Stromal cell of bone marrow (primary cell): Measurements from ENCODE around the gene WNK4.

ENCODE experiments used
- DNase-seq: peaks from one replicate; pipeline ENCODE4 v3.0.0-alpha.2; 2012; ENCODE audit warnings: low read depth

The WNK4 gene

DNA sequence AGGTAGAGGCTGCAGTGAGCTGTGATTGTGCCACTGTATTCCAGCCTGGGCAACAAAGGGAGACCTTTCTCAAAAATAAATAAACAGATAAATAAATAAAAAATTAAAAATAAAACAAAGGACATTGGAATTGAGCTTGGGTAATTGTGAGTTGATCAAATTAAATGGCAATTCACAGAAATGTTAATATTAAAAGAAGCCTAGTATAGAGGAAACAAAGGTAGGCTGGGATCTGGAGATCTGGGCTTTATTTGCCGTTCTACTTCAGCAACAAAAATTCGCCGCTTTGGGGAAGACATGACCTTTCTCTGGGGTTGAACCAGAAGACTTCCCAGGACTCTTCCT lies 7.5 kb upstream of the WNK4 start:
- DNase-seq: no peak

DNA sequence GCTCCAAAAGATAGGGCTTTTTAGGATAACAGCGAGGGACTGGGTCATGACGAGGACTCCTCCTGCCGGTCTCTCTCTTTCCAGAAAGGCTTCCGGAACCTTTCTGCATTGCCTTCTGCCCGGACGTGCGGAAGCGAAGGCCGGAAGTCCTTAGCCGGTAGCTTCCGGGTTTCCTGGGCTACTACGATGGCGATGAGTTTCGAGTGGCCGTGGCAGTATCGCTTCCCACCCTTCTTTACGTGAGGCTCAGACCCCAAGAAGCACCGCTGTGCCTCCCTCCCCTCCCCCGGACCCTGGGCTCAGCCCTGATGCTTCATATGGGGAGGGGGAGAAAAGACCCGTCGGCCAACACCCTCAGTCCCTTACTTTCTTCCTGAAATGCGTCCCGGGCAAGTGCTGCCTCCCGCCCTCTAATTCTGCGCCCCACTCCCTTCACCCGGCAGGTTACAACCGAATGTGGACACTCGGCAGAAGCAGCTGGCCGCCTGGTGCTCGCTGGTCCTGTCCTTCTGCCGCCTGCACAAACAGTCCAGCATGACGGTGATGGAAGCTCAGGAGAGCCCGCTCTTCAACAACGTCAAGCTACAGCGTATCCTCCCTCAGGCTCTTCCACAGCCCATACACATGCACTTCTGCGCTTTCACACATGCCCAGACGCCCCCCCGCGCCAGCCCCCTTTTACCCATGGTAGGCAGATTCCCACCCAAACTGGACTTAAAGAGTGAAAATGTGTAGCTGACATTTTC lies 6.9 kb upstream of the WNK4 start, which contains the start of gene VPS25:
Gene VPS25, plus strand, starts transcription at position 160 of the 746 bp plus-strand sequence. Its CDS starts 27 bp downstream, at position 187.
- peak; percentile 83 for DNase-seq

- no peak for DNase-seq
Observed at GRCh38 chr17:42774066-42774745, 6.2 kb upstream of the WNK4 start.

- no peak for DNase-seq
Observed at GRCh38 chr17:42775534-42776098, 4.8 kb upstream of the WNK4 start.

DNA sequence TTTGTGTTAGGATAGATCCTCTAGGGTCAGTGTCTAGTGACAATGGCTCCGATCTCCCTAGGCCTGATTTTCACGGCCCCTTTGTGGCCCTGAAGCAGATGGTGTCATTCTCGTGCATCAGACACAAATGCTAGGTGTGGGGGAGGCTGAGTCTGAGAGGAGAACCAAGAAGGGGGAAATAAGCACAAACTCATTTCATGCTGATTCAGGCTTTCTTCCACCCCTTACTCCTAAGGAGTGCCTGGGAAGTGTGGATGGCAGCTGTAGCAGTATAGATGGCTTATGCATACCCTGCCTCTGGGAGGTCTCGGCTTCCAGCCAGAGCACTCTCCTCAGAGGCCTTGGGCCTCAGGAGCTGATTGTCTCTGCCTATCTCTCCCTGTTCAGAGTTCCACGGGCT lies 1.8 kb upstream of the WNK4 start:
- DNase-seq: no peak

DNA sequence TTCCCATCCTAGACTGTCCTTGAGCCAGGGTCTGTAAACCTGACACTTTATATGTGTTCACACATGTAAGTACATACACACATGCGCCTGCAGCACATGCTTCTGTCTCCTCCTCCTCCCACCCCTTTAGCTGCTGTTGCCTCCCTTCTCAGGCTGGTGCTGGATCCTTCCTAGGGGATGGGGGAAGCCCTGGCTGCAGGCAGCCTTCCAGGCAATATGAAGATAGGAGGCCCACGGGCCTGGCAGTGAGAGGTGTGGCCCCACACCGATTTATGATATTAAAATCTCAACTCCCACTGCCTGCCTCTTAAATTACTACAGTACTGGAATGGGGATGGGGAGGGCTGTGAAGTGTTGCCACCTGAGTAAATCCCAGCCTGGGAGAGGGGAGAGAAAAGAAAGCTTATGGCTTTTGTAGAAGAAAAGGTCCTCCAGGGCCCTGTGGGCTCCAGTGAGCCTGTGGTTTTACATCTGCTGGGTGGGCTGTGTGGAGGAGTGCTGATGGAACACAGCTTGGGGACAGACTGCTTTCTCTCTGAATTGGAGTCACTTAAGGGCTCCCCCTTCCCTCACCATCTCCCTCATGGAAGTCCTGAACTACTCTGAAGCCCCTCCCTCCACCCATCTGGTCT lies 990 bp upstream of the WNK4 start:
- DNase-seq: no peak

- no peak for DNase-seq
Observed at GRCh38 chr17:42780851-42781638, 635 bp downstream of the WNK4 start.

- DNase-seq: no peak
Observed at GRCh38 chr17:42781639-42782165, 1.3 kb downstream of the WNK4 start.

GRCh38 chr17:42782166-42783061 lies 2.0 kb downstream of the WNK4 start:
- DNase-seq: no peak

GRCh38 chr17:42783062-42783790 lies 2.8 kb downstream of the WNK4 start:
- no peak for DNase-seq

DNA sequence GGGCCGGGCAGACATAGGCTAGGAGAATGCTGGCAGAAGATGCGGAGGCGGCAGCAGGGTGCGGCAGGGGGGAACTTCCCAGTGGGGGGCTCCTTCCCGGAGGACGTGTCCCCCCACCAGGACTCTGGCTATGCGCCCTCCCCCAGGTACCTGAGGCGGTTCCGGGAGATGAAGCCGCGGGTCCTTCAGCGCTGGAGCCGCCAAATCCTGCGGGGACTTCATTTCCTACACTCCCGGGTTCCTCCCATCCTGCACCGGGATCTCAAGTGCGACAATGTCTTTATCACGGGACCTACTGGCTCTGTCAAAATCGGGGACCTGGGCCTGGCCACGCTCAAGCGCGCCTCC lies 3.4 kb downstream of the WNK4 start:
- no peak for DNase-seq

- DNase-seq: no peak
Observed at GRCh38 chr17:42784409-42784808, 4.0 kb downstream of the WNK4 start.

DNA sequence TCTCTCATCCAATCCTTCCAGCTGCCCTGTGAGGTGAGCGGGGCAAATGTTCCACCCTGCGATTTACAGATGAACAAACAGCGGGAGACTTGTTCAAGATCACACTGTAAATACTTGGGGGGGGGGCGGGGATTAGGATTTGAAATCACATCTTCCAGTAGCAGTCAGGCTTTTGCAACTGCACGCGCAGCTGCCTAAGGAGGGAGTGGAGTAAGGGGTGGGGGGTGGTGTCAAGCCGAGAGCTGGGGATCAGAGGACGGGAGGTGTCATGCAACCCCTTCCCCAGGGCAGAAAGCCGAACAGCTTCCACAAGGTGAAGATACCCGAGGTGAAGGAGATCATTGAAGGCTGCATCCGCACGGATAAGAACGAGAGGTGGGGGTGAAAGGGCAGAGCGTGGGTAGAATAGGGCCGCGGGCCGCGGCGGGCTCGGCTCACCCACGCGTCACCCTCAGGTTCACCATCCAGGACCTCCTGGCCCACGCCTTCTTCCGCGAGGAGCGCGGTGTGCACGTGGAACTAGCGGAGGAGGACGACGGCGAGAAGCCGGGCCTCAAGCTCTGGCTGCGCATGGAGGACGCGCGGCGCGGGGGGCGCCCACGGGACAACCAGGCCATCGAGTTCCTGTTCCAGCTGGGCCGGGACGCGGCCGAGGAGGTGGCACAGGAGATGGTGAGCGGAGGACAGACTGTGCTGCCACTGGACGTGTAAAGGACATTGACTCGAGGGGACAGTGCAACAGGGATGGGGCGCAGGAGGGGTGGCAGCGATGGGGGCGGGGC lies 4.6 kb downstream of the WNK4 start:
- no peak for DNase-seq

GRCh38 chr17:42787266-42787665 lies 6.9 kb downstream of the WNK4 start:
- DNase-seq: no peak

- no peak for DNase-seq
Observed at GRCh38 chr17:42791948-42792347, 11.5 kb downstream of the WNK4 start.

DNA sequence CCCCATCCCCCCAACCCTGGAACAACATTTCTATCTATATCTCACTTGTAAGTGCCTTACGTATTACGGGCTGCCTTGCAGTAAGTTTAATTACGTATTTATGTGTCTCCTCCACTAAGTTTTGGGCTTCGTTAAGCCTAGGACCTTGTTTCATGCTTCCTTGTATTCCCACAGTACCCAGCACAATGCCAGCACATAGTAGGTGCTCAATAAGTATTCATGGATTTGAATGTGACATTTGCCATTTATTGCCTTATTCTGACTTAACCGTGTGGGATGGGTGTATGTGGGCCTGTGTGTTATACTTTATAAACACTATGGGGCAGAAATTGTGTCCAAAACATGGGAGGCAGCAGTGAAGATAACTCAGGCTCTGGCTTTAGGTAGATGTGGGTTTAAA lies 12.1 kb downstream of the WNK4 start:
- DNase-seq: no peak

GRCh38 chr17:42795061-42795460 lies 14.7 kb downstream of the WNK4 start:
- DNase-seq: no peak

GRCh38 chr17:42795465-42795864 lies 15.1 kb downstream of the WNK4 start:
- DNase-seq: no peak

GRCh38 chr17:42796066-42796758 lies 15.8 kb downstream of the WNK4 start:
- no peak for DNase-seq
